ENCODE results near the gene PDE10A. TPM values are rescaled to one million over a fixed set of nuclear protein-coding genes. Genes with fewer than 3 reads are reported as not detected.

The PDE10A gene
- total RNA-seq, 4 donors from 2014 or later, result 2.9 to 8.8 (median 3.9) TPM

GRCh38 chr6:165552248-165552736, 110.7 kb downstream of the PDE10A start:
- no peaks in the 10 kb centered on the region for H3K36me3 ChIP-seq
- no peak for DNase-seq (ENCODE audit: extremely low spot score)
- intact Hi-C loops (cut with DNase I), result no loop called here
- TF ChIP-seq POLR2AphosphoS5 (IDR thresholded peaks at IDR 0.05) (no peak), EP300 (IDR thresholded peaks at IDR 0.05) (no peak), POLR2A (IDR thresholded peaks at IDR 0.05; ENCODE audit: low read depth) (no peak)
- TF ChIP-seq, protein P1, sequence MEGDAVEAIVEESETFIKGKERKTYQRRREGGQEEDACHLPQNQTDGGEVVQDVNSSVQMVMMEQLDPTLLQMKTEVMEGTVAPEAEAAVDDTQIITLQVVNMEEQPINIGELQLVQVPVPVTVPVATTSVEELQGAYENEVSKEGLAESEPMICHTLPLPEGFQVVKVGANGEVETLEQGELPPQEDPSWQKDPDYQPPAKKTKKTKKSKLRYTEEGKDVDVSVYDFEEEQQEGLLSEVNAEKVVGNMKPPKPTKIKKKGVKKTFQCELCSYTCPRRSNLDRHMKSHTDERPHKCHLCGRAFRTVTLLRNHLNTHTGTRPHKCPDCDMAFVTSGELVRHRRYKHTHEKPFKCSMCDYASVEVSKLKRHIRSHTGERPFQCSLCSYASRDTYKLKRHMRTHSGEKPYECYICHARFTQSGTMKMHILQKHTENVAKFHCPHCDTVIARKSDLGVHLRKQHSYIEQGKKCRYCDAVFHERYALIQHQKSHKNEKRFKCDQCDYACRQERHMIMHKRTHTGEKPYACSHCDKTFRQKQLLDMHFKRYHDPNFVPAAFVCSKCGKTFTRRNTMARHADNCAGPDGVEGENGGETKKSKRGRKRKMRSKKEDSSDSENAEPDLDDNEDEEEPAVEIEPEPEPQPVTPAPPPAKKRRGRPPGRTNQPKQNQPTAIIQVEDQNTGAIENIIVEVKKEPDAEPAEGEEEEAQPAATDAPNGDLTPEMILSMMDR (IDR thresholded peaks at IDR 0.05), result no peak
- no peak overlapping the region for H3K4me3 ChIP-seq
- no peaks in the 10 kb centered on the region for H3K9me3 ChIP-seq
- 81% methylated on average over 5 of the region's 5 CpGs for WGBS
- no peaks in the 10 kb centered on the region for H3K27me3 ChIP-seq
- H3K4me1 ChIP-seq, result peaks cover 0 to 9% (median 4%) of the 10 kb centered on the region in 4 donors
- H3K27ac ChIP-seq (replicated peaks in 1 of 4), result no peak overlapping the region

GRCh38 chr6:165551828-165552227, 111.2 kb downstream of the PDE10A start:
- peaks cover 0 to 9% (median 4%) of the 10 kb centered on the region in 4 donors for H3K4me1 ChIP-seq

DNA sequence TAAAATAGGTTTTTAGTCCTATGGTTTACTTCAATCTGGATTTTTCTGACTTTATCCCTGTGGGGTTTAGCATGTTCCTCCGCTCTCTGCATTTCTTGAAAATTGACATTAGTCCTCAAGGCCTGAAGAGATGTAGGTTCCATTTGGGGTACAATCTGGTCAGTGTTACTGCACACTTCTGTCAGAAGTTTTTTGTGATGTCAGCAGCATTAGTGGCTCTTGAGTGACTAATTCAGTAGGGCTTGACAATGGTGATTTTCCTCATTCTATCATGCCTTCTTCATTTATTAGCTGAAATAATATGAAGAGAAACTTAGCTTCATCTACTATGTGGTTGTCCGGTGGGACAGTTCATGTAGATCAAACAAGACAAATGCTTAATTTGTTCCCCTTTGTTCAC, 114.6 kb downstream of the PDE10A start:
- 91% methylated on average over 2 of the region's 2 CpGs for WGBS
- DNase-seq (ENCODE audit: extremely low spot score), result no peak
- Histone ChIP-seq H3K9me3 (no peaks in the 10 kb centered on the region), H3K4me1 (no peaks in the 10 kb centered on the region), H3K27ac (replicated peaks in 1 of 4) (no peak overlapping the region), H3K27me3 (no peaks in the 10 kb centered on the region), H3K4me3 (no peak overlapping the region), H3K36me3 (no peaks in the 10 kb centered on the region)
- TF ChIP-seq POLR2A (IDR thresholded peaks at IDR 0.05; ENCODE audit: low read depth), result no peak
- no peak for TF ChIP-seq POLR2AphosphoS5 (IDR thresholded peaks at IDR 0.05)
- TF ChIP-seq, protein P1 (IDR thresholded peaks at IDR 0.05), result no peak
- TF ChIP-seq EP300 (IDR thresholded peaks at IDR 0.05), result no peak
- intact Hi-C loops (cut with DNase I), result no loop called here

More at GRCh38 chr6:165551828-165552227, 111.2 kb downstream of the PDE10A start:
- no peaks in the 10 kb centered on the region for H3K36me3 ChIP-seq
- intact Hi-C loops (cut with DNase I), result no loop called here
- TF ChIP-seq POLR2A (IDR thresholded peaks at IDR 0.05; ENCODE audit: low read depth) (no peak), EP300 (IDR thresholded peaks at IDR 0.05) (no peak), POLR2AphosphoS5 (IDR thresholded peaks at IDR 0.05) (no peak)
- TF ChIP-seq, protein P1 (IDR thresholded peaks at IDR 0.05), result no peak
- no peak for DNase-seq (ENCODE audit: extremely low spot score)
- no peak overlapping the region for H3K4me3 ChIP-seq
- H3K27me3 ChIP-seq, result no peaks in the 10 kb centered on the region
- 87% methylated on average over 3 of the region's 3 CpGs for WGBS
- no peak overlapping the region for H3K27ac ChIP-seq (replicated peaks in 1 of 4)
- no peaks in the 10 kb centered on the region for H3K9me3 ChIP-seq

DNA sequence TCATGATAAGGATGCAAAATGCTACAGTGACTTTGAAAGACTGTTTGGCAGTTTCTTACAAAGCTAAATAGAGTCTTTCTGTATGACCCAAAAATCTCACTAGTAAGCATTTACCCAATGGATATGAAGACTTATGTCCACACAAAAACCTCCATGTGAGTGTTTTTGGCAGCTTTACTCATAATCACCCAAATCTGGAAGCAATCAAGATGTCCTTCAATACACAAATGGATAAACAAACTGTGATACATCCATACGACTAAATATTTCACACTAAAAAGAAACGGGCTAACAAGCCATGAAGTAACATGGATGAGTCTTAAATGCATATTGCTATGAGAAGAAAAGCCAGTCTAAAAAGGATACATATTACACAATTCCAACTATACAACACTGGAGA, 117.2 kb downstream of the PDE10A start:
- Histone ChIP-seq H3K27ac (replicated peaks in 1 of 4) (no peak overlapping the region), H3K27me3 (no peaks in the 10 kb centered on the region), H3K36me3 (no peaks in the 10 kb centered on the region), H3K9me3 (no peaks in the 10 kb centered on the region), H3K4me1 (no peaks in the 10 kb centered on the region), H3K4me3 (no peak overlapping the region)
- intact Hi-C loops (cut with DNase I), result no loop called here
- WGBS, result 43% methylated on average over 2 of the region's 2 CpGs
- TF ChIP-seq EP300 (IDR thresholded peaks at IDR 0.05) (no peak), POLR2AphosphoS5 (IDR thresholded peaks at IDR 0.05) (no peak), POLR2A (IDR thresholded peaks at IDR 0.05; ENCODE audit: low read depth) (no peak)
- TF ChIP-seq, protein P1 (IDR thresholded peaks at IDR 0.05), result no peak
- DNase-seq (ENCODE audit: extremely low spot score), result no peak

DNA sequence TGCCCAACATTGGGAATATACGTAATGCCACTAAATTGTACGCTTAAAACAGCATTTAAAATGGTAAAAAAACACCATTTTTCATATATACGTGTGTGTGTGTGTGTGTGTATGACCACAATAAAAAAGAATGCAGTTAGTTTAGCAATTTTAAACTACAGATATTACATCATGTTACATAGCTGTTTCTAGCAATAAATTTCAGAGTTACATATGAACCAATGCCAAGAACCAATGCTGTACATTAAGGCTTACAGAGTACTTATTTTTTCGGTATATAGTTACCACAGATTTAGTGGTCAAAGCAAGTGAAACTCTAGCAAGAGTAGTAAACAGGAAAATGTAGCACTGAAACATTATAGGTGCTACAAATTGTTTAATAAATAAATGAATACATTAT, 119.3 kb downstream of the PDE10A start:
- H3K36me3 ChIP-seq, result no peaks in the 10 kb centered on the region
- no peaks in the 10 kb centered on the region for H3K27me3 ChIP-seq
- intact Hi-C loops (cut with DNase I), result no loop called here
- 94% methylated on average over 4 of the region's 4 CpGs for WGBS
- H3K4me1 ChIP-seq, result no peaks in the 10 kb centered on the region
- TF ChIP-seq EP300 (IDR thresholded peaks at IDR 0.05) (no peak), POLR2A (IDR thresholded peaks at IDR 0.05; ENCODE audit: low read depth) (no peak), POLR2AphosphoS5 (IDR thresholded peaks at IDR 0.05) (no peak)
- TF ChIP-seq, protein P1 (IDR thresholded peaks at IDR 0.05), result no peak
- H3K27ac ChIP-seq (replicated peaks in 1 of 4), result no peak overlapping the region
- DNase-seq (ENCODE audit: extremely low spot score), result no peak
- H3K9me3 ChIP-seq, result no peaks in the 10 kb centered on the region
- no peak overlapping the region for H3K4me3 ChIP-seq

All from esophagus muscularis mucosa (tissue), 4 donors.